K562 treated with DMSO at 1 percent for 48 hours (cell line): ENCODE data around the gene SCAMP1. TPM values are rescaled to one million over a fixed set of nuclear protein-coding genes. Genes with fewer than 3 reads are reported as not detected.

Experiments
- total RNA-seq: library from RNA; unstranded; fragments of 300-600 nt; gene quantifications from 2 replicates; pipeline ENCODE4 v1.2.3, GENCODE V29; 2022; ENCODE audit warnings: low replicate concordance; ENCODE audit errors: extremely low read depth

SCAMP1 gene
- total RNA-seq = not detected in 2 replicates

GRCh38 chr5:78359831-78360673 is at the start of gene SCAMP1:
Gene SCAMP1 (plus strand): TSS chr5:78360617. CDS start chr5:78360672, 55 bp downstream.

Other genes starting within 250 kb of the SCAMP1 start
- gene AP3B1, start 65.9 kb upstream of the SCAMP1 start, total RNA-seq = not detected in 2 replicates